ENCODE data around the gene GSTM3.
A peak's percentile ranks its signal among the peaks of the same experiment; 100 is the strongest.

Gene GSTM3

DNA sequence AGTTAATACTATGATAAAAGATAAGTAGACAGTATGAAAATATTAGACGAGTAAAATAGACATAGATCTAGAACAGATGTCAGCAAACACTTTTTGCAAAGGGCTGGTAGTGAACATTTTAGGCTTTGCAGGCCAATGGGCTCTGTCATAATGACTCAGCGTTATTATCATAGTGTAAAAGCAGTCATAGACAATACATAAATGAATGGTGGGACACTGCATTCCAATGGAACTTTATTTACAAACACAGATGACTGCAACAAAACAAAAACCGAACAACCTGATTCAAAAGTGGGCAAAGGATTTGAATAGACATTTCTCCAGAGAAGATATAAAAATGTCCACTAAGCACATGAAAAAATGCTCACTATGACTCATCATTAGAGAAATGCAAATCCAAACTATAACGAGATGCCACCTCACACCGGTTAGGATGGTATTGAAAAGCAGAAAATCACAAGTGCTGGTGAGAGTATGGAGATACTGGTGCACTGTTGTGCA lies 21.5 kb downstream of the GSTM3 start:
- POLR2A ChIA-PET: no interaction called here
- CTCF ChIA-PET: interaction anchor here (0.7 to 2.0 kb wide), 3 partner anchors 54 to 182 kb away, joined by 3 to 4 read pairs (median 4); no protein-coding TSS in a partner anchor
- no peak for TF ChIP-seq SETDB1 (IDR thresholded peaks at IDR 0.05; ENCODE audit: insufficient read length, low read length)
- TF ChIP-seq, protein P1, sequence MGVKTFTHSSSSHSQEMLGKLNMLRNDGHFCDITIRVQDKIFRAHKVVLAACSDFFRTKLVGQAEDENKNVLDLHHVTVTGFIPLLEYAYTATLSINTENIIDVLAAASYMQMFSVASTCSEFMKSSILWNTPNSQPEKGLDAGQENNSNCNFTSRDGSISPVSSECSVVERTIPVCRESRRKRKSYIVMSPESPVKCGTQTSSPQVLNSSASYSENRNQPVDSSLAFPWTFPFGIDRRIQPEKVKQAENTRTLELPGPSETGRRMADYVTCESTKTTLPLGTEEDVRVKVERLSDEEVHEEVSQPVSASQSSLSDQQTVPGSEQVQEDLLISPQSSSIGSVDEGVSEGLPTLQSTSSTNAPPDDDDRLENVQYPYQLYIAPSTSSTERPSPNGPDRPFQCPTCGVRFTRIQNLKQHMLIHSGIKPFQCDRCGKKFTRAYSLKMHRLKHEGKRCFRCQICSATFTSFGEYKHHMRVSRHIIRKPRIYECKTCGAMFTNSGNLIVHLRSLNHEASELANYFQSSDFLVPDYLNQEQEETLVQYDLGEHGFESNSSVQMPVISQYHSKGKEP (tag by site-specific recombination; IDR thresholded peaks at IDR 0.05): no peak
- TF ChIP-seq TCF7L2 (IDR thresholded peaks at IDR 0.05; ENCODE audit: borderline replicate concordance, low read depth, low read length): no peak
- no peak for TF ChIP-seq ZNF560 (tag by site-specific recombination; IDR thresholded peaks at IDR 0.05; ENCODE audit: borderline replicate concordance)
- no peak for TF ChIP-seq HOXA7 (CRISPR knock-in tag; IDR thresholded peaks at IDR 0.05; ENCODE audit: borderline replicate concordance)
- no peak for TF ChIP-seq ZNF292 (tag by site-specific recombination; IDR thresholded peaks at IDR 0.05; ENCODE audit: borderline replicate concordance, low read depth)
- TF ChIP-seq ZNF776 (tag by site-specific recombination; IDR thresholded peaks at IDR 0.05; ENCODE audit: borderline replicate concordance): no peak
- no peak for TF ChIP-seq SCRT2 (tag by site-specific recombination; IDR thresholded peaks at IDR 0.05)
- no peak for TF ChIP-seq ZNF792 (tag by site-specific recombination; IDR thresholded peaks at IDR 0.05)
- TF ChIP-seq GLIS1 (tag by site-specific recombination; IDR thresholded peaks at IDR 0.05): no peak
- Histone ChIP-seq H3K27ac (ENCODE audit: extremely low read depth, low read depth, low read length) (no peak overlapping the region), H3K4me1 (ENCODE audit: control insufficient read depth, insufficient read depth, low read length) (no peaks in the 10 kb centered on the region), H3K9me3 (ENCODE audit: control insufficient read depth, insufficient read depth, low read depth, low read length) (no peaks in the 10 kb centered on the region), H3K4me3 (ENCODE audit: low read depth, low read length) (no peak overlapping the region), H3K36me3 (ENCODE audit: control insufficient read depth in 2 of 2, insufficient read depth in 1 of 2, low read length in 2 of 2) (no peaks in the 10 kb centered on the region)

DNA sequence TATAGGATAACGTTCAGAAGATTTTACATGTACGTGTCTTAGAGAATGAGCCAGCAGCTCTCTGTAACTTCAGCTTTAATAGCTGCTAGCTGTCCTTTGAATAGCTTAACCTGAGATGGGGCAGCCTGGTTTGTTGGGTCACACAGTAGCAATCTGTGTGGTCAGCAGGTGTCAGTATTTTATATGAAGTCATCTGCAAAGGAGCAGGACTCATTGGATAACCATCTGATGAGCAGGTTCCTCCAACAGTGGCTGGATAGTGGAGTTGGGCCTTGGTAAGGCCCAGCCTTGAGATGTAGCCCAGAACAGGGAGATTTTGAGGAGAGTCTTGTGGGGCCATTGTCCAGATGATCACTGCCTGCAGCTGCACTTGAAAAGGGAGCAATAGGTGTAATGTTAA lies 22.3 kb downstream of the GSTM3 start:
- no peaks in the 10 kb centered on the region for H3K9me3 ChIP-seq (ENCODE audit: control insufficient read depth, insufficient read depth, low read depth, low read length)
- no peak overlapping the region for H3K4me3 ChIP-seq (ENCODE audit: low read depth, low read length)
- H3K27ac ChIP-seq (ENCODE audit: extremely low read depth, low read depth, low read length): no peak overlapping the region
- TF ChIP-seq SCRT2 (tag by site-specific recombination; IDR thresholded peaks at IDR 0.05) (no peak), ZNF621 (tag by site-specific recombination; IDR thresholded peaks at IDR 0.05) (no peak)
- TF ChIP-seq, protein P2, sequence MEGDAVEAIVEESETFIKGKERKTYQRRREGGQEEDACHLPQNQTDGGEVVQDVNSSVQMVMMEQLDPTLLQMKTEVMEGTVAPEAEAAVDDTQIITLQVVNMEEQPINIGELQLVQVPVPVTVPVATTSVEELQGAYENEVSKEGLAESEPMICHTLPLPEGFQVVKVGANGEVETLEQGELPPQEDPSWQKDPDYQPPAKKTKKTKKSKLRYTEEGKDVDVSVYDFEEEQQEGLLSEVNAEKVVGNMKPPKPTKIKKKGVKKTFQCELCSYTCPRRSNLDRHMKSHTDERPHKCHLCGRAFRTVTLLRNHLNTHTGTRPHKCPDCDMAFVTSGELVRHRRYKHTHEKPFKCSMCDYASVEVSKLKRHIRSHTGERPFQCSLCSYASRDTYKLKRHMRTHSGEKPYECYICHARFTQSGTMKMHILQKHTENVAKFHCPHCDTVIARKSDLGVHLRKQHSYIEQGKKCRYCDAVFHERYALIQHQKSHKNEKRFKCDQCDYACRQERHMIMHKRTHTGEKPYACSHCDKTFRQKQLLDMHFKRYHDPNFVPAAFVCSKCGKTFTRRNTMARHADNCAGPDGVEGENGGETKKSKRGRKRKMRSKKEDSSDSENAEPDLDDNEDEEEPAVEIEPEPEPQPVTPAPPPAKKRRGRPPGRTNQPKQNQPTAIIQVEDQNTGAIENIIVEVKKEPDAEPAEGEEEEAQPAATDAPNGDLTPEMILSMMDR (tag by site-specific recombination; IDR thresholded peaks at IDR 0.05): peak; percentile 32
- no peaks in the 10 kb centered on the region for H3K4me1 ChIP-seq (ENCODE audit: control insufficient read depth, insufficient read depth, low read length)
- no peaks in the 10 kb centered on the region for H3K36me3 ChIP-seq (ENCODE audit: control insufficient read depth in 2 of 2, insufficient read depth in 1 of 2, low read length in 2 of 2)
- ChIA-PET POLR2A (no interaction called here), CTCF (interaction anchor here (1.5 to 2.3 kb wide), 2 partner anchors 55 to 78 kb away, joined by 11 to 12 read pairs; no protein-coding TSS in a partner anchor)

DNA sequence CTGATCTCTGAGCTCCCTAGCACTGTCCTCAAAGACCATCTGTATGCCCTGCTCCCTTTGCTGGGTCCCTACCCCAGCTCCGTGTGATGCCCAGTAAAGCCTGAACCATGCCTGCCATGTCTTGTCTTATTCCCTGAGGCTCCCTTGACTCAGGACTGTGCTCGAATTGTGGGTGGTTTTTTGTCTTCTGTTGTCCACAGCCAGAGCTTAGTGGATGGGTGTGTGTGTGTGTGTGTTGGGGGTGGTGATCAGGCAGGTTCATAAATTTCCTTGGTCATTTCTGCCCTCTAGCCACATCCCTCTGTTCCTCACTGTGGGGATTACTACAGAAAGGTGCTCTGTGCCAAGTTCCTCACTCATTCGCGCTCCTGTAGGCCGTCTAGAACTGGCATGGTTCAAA lies 23.1 kb downstream of the GSTM3 start:
- Histone ChIP-seq H3K4me3 (ENCODE audit: low read depth, low read length) (no peak overlapping the region), H3K9me3 (ENCODE audit: control insufficient read depth, insufficient read depth, low read depth, low read length) (no peaks in the 10 kb centered on the region), H3K36me3 (ENCODE audit: control insufficient read depth in 2 of 2, insufficient read depth in 1 of 2, low read length in 2 of 2) (no peaks in the 10 kb centered on the region), H3K4me1 (ENCODE audit: control insufficient read depth, insufficient read depth, low read length) (no peaks in the 10 kb centered on the region), H3K27ac (ENCODE audit: extremely low read depth, low read depth, low read length) (no peak overlapping the region)
- POLR2A ChIA-PET: no interaction called here
- CTCF ChIA-PET: interaction anchor here (1.5 to 2.3 kb wide), 2 partner anchors 56 to 78 kb away, joined by 11 to 12 read pairs; no protein-coding TSS in a partner anchor
- TF ChIP-seq RBAK (tag by site-specific recombination; IDR thresholded peaks at IDR 0.05): no peak
- no peak for TF ChIP-seq REPIN1 (tag by site-specific recombination; IDR thresholded peaks at IDR 0.05; ENCODE audit: low read depth)
- TF ChIP-seq ZNF677 (tag by site-specific recombination; IDR thresholded peaks at IDR 0.05): no peak
- TF ChIP-seq TRIM28 (IDR thresholded peaks at IDR 0.05; ENCODE audit: borderline replicate concordance, low read length): no peak
- TF ChIP-seq, protein P3, sequence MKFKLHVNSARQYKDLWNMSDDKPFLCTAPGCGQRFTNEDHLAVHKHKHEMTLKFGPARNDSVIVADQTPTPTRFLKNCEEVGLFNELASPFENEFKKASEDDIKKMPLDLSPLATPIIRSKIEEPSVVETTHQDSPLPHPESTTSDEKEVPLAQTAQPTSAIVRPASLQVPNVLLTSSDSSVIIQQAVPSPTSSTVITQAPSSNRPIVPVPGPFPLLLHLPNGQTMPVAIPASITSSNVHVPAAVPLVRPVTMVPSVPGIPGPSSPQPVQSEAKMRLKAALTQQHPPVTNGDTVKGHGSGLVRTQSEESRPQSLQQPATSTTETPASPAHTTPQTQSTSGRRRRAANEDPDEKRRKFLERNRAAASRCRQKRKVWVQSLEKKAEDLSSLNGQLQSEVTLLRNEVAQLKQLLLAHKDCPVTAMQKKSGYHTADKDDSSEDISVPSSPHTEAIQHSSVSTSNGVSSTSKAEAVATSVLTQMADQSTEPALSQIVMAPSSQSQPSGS (tag by site-specific recombination; IDR thresholded peaks at IDR 0.05; ENCODE audit: low read depth): no peak
- TF ChIP-seq ZNF426 (tag by site-specific recombination; IDR thresholded peaks at IDR 0.05): no peak
- TF ChIP-seq, protein P4, sequence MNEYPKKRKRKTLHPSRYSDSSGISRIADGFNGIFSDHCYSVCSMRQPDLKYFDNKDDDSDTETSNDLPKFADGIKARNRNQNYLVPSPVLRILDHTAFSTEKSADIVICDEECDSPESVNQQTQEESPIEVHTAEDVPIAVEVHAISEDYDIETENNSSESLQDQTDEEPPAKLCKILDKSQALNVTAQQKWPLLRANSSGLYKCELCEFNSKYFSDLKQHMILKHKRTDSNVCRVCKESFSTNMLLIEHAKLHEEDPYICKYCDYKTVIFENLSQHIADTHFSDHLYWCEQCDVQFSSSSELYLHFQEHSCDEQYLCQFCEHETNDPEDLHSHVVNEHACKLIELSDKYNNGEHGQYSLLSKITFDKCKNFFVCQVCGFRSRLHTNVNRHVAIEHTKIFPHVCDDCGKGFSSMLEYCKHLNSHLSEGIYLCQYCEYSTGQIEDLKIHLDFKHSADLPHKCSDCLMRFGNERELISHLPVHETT (tag by site-specific recombination; IDR thresholded peaks at IDR 0.05): no peak
- TF ChIP-seq SCRT1 (tag by site-specific recombination; IDR thresholded peaks at IDR 0.05; ENCODE audit: borderline replicate concordance): no peak
- TF ChIP-seq KLF1 (tag by site-specific recombination; IDR thresholded peaks at IDR 0.05): no peak
- no peak for TF ChIP-seq ZNF596 (tag by site-specific recombination; IDR thresholded peaks at IDR 0.05)
- no peak for TF ChIP-seq ZNF664 (tag by site-specific recombination; IDR thresholded peaks at IDR 0.05)
- TF ChIP-seq, protein P5, sequence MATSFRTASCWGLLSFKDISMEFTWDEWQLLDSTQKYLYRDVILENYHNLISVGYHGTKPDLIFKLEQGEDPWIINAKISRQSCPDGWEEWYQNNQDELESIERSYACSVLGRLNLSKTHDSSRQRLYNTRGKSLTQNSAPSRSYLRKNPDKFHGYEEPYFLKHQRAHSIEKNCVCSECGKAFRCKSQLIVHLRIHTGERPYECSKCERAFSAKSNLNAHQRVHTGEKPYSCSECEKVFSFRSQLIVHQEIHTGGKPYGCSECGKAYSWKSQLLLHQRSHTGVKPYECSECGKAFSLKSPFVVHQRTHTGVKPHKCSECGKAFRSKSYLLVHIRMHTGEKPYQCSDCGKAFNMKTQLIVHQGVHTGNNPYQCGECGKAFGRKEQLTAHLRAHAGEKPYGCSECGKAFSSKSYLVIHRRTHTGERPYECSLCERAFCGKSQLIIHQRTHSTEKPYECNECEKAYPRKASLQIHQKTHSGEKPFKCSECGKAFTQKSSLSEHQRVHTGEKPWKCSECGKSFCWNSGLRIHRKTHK (tag by site-specific recombination; IDR thresholded peaks at IDR 0.05): no peak
- TF ChIP-seq ZNF571 (tag by site-specific recombination; IDR thresholded peaks at IDR 0.05): no peak

All from HEK293 (cell line).